GM23338 (cell line): ENCODE results near the gene PRKCI. TPM values are rescaled to one million over a fixed set of nuclear protein-coding genes. Genes with fewer than 3 reads are reported as not detected.

Experiments
- ATAC-seq: fragments of 200-7000 bp; cut with Tn5 transposase; 3 replicates; pipeline ENCODE4 v1.9.1; 2020
- DNase-seq: peaks from one replicate; pipeline ENCODE4 v3.0.0-alpha.2; 2015; ENCODE audit warnings: low spot score
- H2AFZ ChIP-seq: fragments of 200-600 bp; sonication (generic); 2 replicates; pipeline ENCODE4 v1.8.0; 2016; ENCODE audit warnings: antibody characterized with exemption, mild to moderate bottlenecking, moderate library complexity
- H3F3A ChIP-seq: fragments of 200-600 bp; sonication (generic); replicated peaks from 2 replicates; pipeline ENCODE4 v1.8.0; 2017; ENCODE audit warnings: antibody characterized with exemption, mixed run types, low read depth
- H3K27ac ChIP-seq: fragments of 200-600 bp; sonication (generic); 2 replicates; pipeline ENCODE4 v1.6.1; 2016; ENCODE audit warnings: low read depth
- H3K27me3 ChIP-seq: fragments of 200-600 bp; sonication (generic); 2 replicates; pipeline ENCODE4 v1.8.0; 2016; ENCODE audit warnings: mild to moderate bottlenecking, mixed run types, moderate library complexity; ENCODE audit not compliant: insufficient read depth
- H3K36me3 ChIP-seq: fragments of 200-600 bp; sonication (generic); 2 replicates; pipeline ENCODE4 v1.8.0; 2016; ENCODE audit warnings: mild to moderate bottlenecking; ENCODE audit not compliant: insufficient read depth
- H3K4me1 ChIP-seq: fragments of 200-600 bp; sonication (generic); 2 replicates; pipeline ENCODE4 v1.8.0; 2016; ENCODE audit warnings: mild to moderate bottlenecking, moderate library complexity; ENCODE audit not compliant: insufficient read depth
- H3K4me2 ChIP-seq: fragments of 200-600 bp; sonication (generic); 2 replicates; pipeline ENCODE4 v1.7.1; 2017; ENCODE audit warnings: mixed run types
- H3K4me3 ChIP-seq: fragments of 200-600 bp; sonication (generic); 2 replicates; pipeline ENCODE4 v1.6.1; 2016; ENCODE audit warnings: mixed run types
- H3K79me2 ChIP-seq: fragments of 200-600 bp; sonication (generic); replicated peaks from 2 replicates; pipeline ENCODE4 v1.8.0; 2017; ENCODE audit warnings: mild to moderate bottlenecking; ENCODE audit not compliant: insufficient read depth
- H3K9me2 ChIP-seq: fragments of 200-600 bp; sonication (generic); 2 replicates; pipeline ENCODE4 v1.8.0; 2017; ENCODE audit not compliant: insufficient read depth
- H4K20me1 ChIP-seq: fragments of 200-600 bp; sonication (generic); replicated peaks from 2 replicates; pipeline ENCODE4 v1.8.0; 2017; ENCODE audit warnings: mild to moderate bottlenecking; ENCODE audit not compliant: insufficient read depth
- H3K27ac Mint-ChIP-seq: 2 replicates; pipeline ENCODE4 v1.8.0; 2020; ENCODE audit warnings: inconsistent platforms, mild to moderate bottlenecking, moderate library complexity, mixed read lengths
- H3K27me3 Mint-ChIP-seq: 3 replicates; pipeline ENCODE4 v1.8.0; 2022; ENCODE audit warnings: low read depth, mild to moderate bottlenecking, moderate library complexity, mixed read lengths, inconsistent platforms; ENCODE audit not compliant: insufficient read depth, poor library complexity
- H3K36me3 Mint-ChIP-seq: 3 replicates; pipeline ENCODE4 v1.8.0; 2021; ENCODE audit warnings: low read depth, mild to moderate bottlenecking, inconsistent platforms, moderate library complexity, mixed read lengths
- H3K4me1 Mint-ChIP-seq: 3 replicates; pipeline ENCODE4 v1.8.0; 2020; ENCODE audit warnings: mild to moderate bottlenecking, inconsistent platforms, mixed read lengths
- H3K4me3 Mint-ChIP-seq: 3 replicates; pipeline ENCODE4 v1.8.0; 2021; ENCODE audit warnings: moderate library complexity, mild to moderate bottlenecking, inconsistent platforms, mixed read lengths
- H3K9me3 Mint-ChIP-seq: 3 replicates; pipeline ENCODE4 v1.8.0; 2020; ENCODE audit warnings: moderate library complexity, mild to moderate bottlenecking, inconsistent platforms, mixed read lengths
- CREB1 ChIP-seq: fragments of 250-450 bp; sonication (Bioruptor Pico); IDR thresholded peaks from 2 replicates; pipeline ENCODE4 v1.5.0; 2020; ENCODE audit warnings: low read depth, mild to moderate bottlenecking, moderate library complexity
- EZH2 ChIP-seq: fragments of 200-600 bp; sonication (generic); IDR thresholded peaks from one replicate; pipeline ENCODE4 v1.8.0; 2017; ENCODE audit warnings: antibody characterized with exemption, mild to moderate bottlenecking, low read depth; ENCODE audit not compliant: unreplicated experiment
- JUNB ChIP-seq: IDR thresholded peaks from one replicate; pipeline ENCODE4 v1.6.1; 2016; ENCODE audit warnings: antibody characterized with exemption; ENCODE audit not compliant: unreplicated experiment
- NANOG ChIP-seq: IDR thresholded peaks from 2 replicates; pipeline ENCODE4 v1.6.1; 2016; ENCODE audit warnings: antibody characterized with exemption, borderline replicate concordance
- STAT1 ChIP-seq: IDR thresholded peaks from one replicate; pipeline ENCODE4 v1.6.1; 2016; ENCODE audit warnings: antibody characterized with exemption; ENCODE audit not compliant: unreplicated experiment
- ZNF331 ChIP-seq: fragments of 250-450 bp; sonication (Bioruptor Pico); IDR thresholded peaks from 2 replicates; pipeline ENCODE4 v1.5.0; 2020; ENCODE audit warnings: low read depth, mild to moderate bottlenecking, moderate library complexity
- polyA plus RNA-seq: library from polyadenylated mRNA; unstranded; fragments of >200 nt; fragmentation: Nextera tagmentation; extraction: Ambion mirVana; gene quantifications from 2 replicates; pipeline ENCODE4 v1.2.1, GENCODE V29; 2016
- total RNA-seq: library from RNA; depleted of rRNA; stranded (reverse); fragments of >200 nt; shearing (Covaris generic); gene quantifications from 2 replicates; pipeline ENCODE4 v1.2.3, GENCODE V29; 2014
- TF ChIP-seq, protein P1 (sequence below): IDR thresholded peaks from one replicate; pipeline ENCODE4 v1.6.1; 2018; ENCODE audit warnings: antibody characterized with exemption; ENCODE audit not compliant: unreplicated experiment
- TF ChIP-seq, protein P2 (sequence below): fragments of 250-450 bp; sonication (Bioruptor Pico); IDR thresholded peaks from 2 replicates; pipeline ENCODE4 v1.5.0; 2020; ENCODE audit warnings: mild to moderate bottlenecking, moderate library complexity
- TF ChIP-seq, protein P3 (sequence below), 2 experiments: fragments of 200-600 bp in 1 of 2; sonication (generic) in 1 of 2; conservative IDR thresholded peaks; 2 replicates each; pipeline versions ENCODE4 v1.5.1 to v1.6.1; 2016 to 2017; ENCODE audit warnings: antibody characterized with exemption in 2 of 2, low read depth in 2 of 2, mild to moderate bottlenecking in 2 of 2, moderate library complexity in 1 of 2

PRKCI gene
- total and polyA plus RNA-seq, 2 experiments from 2014 or later = 58.0 to 119 TPM

DNA sequence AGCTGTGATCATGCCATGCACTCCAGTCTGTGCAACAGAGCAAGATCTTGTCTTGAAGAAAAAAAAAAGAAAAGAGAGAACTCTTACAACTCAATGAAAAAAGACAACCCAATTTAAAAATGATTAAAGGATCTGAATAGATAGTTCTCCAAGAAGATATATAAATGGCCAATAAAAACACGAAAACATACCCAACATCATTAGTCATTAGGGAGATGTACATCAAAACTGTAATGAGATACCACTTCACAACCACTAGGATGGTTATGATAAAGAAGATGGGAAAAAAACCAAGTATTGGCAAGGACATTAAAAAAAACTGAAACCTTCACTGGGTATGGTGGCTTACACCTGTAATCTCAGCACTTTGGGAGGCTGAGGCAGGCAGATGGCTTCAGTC is 2.4 kb upstream of the PRKCI start (continued):
- TF ChIP-seq, protein P1, sequence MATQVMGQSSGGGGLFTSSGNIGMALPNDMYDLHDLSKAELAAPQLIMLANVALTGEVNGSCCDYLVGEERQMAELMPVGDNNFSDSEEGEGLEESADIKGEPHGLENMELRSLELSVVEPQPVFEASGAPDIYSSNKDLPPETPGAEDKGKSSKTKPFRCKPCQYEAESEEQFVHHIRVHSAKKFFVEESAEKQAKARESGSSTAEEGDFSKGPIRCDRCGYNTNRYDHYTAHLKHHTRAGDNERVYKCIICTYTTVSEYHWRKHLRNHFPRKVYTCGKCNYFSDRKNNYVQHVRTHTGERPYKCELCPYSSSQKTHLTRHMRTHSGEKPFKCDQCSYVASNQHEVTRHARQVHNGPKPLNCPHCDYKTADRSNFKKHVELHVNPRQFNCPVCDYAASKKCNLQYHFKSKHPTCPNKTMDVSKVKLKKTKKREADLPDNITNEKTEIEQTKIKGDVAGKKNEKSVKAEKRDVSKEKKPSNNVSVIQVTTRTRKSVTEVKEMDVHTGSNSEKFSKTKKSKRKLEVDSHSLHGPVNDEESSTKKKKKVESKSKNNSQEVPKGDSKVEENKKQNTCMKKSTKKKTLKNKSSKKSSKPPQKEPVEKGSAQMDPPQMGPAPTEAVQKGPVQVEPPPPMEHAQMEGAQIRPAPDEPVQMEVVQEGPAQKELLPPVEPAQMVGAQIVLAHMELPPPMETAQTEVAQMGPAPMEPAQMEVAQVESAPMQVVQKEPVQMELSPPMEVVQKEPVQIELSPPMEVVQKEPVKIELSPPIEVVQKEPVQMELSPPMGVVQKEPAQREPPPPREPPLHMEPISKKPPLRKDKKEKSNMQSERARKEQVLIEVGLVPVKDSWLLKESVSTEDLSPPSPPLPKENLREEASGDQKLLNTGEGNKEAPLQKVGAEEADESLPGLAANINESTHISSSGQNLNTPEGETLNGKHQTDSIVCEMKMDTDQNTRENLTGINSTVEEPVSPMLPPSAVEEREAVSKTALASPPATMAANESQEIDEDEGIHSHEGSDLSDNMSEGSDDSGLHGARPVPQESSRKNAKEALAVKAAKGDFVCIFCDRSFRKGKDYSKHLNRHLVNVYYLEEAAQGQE = no peak
- TF ChIP-seq STAT1 = no peak

DNA sequence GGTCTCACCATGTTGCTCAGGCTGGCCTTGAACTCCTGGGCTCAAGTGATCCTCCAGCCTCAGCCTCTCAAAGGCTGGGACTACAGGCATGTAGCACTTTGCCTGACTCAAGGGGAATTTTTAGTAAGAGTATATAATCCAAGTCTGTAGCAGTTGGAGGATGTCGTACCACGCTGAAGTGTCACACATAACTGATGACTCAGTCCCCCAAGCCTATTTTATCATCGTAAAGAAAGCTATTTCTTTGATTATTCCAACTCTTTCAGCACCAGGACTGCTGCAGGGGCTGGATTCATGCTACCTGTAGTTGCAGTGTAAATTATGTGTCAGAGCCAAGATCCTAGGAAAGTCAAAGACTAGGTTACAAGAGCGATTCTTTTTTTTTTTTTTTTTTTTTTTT is 1.4 kb upstream of the PRKCI start:
- Mint-ChIP-seq H3K36me3 (no peaks in the 10 kb centered on the region; the same call in 2 of the 3 replicates), H3K4me3 (peak overlapping the region; percentile 32; the same call in 1 of the 3 replicates), H3K27me3 (peaks cover 6% of the 10 kb centered on the region), H3K27ac (no peak overlapping the region), H3K4me1 (peaks cover 19% of the 10 kb centered on the region), H3K9me3 (no peaks in the 10 kb centered on the region)
- ATAC-seq (no peak), DNase-seq (no peak)
- no peaks in the 10 kb centered on the region for H3K9me2 ChIP-seq
- no peaks in the 10 kb centered on the region; the same call in 1 of the 2 replicates for H3F3A ChIP-seq
- H4K20me1 ChIP-seq = peaks cover 5% of the 10 kb centered on the region; the same call in 1 of the 2 replicates
- TF ChIP-seq JUNB (no peak), CREB1 (CRISPR knock-in tag) (no peak), NANOG (no peak), EZH2 (no peak), STAT1 (no peak), ZNF331 (CRISPR knock-in tag) (no peak)
- TF ChIP-seq, protein P2, sequence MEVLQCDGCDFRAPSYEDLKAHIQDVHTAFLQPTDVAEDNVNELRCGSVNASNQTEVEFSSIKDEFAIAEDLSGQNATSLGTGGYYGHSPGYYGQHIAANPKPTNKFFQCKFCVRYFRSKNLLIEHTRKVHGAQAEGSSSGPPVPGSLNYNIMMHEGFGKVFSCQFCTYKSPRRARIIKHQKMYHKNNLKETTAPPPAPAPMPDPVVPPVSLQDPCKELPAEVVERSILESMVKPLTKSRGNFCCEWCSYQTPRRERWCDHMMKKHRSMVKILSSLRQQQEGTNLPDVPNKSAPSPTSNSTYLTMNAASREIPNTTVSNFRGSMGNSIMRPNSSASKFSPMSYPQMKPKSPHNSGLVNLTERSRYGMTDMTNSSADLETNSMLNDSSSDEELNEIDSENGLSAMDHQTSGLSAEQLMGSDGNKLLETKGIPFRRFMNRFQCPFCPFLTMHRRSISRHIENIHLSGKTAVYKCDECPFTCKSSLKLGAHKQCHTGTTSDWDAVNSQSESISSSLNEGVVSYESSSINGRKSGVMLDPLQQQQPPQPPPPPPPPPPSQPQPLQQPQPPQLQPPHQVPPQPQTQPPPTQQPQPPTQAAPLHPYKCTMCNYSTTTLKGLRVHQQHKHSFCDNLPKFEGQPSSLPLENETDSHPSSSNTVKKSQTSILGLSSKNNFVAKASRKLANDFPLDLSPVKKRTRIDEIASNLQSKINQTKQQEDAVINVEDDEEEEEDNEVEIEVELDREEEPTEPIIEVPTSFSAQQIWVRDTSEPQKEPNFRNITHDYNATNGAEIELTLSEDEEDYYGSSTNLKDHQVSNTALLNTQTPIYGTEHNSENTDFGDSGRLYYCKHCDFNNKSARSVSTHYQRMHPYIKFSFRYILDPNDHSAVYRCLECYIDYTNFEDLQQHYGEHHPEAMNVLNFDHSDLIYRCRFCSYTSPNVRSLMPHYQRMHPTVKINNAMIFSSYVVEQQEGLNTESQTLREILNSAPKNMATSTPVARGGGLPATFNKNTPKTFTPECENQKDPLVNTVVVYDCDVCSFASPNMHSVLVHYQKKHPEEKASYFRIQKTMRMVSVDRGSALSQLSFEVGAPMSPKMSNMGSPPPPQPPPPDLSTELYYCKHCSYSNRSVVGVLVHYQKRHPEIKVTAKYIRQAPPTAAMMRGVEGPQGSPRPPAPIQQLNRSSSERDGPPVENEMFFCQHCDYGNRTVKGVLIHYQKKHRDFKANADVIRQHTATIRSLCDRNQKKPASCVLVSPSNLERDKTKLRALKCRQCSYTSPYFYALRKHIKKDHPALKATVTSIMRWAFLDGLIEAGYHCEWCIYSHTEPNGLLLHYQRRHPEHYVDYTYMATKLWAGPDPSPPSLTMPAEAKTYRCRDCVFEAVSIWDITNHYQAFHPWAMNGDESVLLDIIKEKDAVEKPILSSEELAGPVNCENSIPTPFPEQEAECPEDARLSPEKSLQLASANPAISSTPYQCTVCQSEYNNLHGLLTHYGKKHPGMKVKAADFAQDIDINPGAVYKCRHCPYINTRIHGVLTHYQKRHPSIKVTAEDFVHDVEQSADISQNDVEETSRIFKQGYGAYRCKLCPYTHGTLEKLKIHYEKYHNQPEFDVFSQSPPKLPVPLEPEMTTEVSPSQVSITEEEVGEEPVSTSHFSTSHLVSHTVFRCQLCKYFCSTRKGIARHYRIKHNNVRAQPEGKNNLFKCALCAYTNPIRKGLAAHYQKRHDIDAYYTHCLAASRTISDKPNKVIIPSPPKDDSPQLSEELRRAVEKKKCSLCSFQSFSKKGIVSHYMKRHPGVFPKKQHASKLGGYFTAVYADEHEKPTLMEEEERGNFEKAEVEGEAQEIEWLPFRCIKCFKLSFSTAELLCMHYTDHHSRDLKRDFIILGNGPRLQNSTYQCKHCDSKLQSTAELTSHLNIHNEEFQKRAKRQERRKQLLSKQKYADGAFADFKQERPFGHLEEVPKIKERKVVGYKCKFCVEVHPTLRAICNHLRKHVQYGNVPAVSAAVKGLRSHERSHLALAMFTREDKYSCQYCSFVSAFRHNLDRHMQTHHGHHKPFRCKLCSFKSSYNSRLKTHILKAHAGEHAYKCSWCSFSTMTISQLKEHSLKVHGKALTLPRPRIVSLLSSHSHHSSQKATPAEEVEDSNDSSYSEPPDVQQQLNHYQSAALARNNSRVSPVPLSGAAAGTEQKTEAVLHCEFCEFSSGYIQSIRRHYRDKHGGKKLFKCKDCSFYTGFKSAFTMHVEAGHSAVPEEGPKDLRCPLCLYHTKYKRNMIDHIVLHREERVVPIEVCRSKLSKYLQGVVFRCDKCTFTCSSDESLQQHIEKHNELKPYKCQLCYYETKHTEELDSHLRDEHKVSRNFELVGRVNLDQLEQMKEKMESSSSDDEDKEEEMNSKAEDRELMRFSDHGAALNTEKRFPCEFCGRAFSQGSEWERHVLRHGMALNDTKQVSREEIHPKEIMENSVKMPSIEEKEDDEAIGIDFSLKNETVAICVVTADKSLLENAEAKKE (CRISPR knock-in tag) = no peak
- TF ChIP-seq, protein P3, sequence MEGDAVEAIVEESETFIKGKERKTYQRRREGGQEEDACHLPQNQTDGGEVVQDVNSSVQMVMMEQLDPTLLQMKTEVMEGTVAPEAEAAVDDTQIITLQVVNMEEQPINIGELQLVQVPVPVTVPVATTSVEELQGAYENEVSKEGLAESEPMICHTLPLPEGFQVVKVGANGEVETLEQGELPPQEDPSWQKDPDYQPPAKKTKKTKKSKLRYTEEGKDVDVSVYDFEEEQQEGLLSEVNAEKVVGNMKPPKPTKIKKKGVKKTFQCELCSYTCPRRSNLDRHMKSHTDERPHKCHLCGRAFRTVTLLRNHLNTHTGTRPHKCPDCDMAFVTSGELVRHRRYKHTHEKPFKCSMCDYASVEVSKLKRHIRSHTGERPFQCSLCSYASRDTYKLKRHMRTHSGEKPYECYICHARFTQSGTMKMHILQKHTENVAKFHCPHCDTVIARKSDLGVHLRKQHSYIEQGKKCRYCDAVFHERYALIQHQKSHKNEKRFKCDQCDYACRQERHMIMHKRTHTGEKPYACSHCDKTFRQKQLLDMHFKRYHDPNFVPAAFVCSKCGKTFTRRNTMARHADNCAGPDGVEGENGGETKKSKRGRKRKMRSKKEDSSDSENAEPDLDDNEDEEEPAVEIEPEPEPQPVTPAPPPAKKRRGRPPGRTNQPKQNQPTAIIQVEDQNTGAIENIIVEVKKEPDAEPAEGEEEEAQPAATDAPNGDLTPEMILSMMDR (conservative IDR thresholded peaks at IDR 0.05; ENCODE audit: low read depth in 2 of 2) = no peak
- H3K79me2 ChIP-seq = peaks cover 31% of the 10 kb centered on the region
- H3K4me2 ChIP-seq = no peak overlapping the region
- H3K4me3 ChIP-seq = no peak overlapping the region
- peaks cover 17% of the 10 kb centered on the region for H3K4me1 ChIP-seq
- H2AFZ ChIP-seq = no peak overlapping the region
- H3K27ac ChIP-seq = no peak overlapping the region
- H3K27me3 ChIP-seq = no peaks in the 10 kb centered on the region
- no peaks in the 10 kb centered on the region for H3K36me3 ChIP-seq
